ENCODE results near the gene UPK3A.

The UPK3A gene

DNA sequence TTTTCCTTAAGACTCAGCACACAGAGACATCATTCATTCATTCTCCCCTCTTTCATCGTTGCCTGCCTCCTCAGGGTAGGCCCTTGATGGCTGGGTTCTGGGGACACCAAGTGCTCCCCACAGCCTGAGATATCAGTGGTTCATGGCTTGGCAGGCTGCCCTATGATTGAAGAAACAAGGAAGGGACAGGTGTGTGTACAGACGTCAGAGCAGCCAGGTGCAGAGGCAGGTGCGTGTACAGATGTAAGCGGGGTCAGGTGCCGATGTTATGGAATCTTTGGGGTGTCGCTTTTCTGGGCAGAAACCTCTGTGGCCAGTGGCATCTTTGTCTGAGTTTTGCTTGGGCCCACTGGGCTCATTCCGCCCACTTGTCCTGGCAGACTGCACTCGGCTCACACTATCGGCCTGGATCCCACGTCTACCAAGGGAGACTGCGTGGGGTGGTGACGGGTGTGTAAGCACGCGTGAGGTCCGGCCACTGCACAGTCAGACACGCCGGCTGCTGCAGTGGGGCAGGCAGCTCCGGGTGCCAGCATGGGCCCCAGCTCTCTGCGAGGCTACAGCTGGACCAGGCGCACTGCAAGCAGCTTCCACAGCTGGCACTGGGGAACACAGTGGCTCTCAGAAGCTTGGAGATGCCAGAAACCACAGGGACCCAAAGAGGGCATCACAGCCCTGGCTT is 23.2 kb upstream of the UPK3A start:
- H3K27ac ChIP-seq: no peak overlapping the region
- no peak for TF ChIP-seq ZFX (IDR thresholded peaks at IDR 0.05)

DNA sequence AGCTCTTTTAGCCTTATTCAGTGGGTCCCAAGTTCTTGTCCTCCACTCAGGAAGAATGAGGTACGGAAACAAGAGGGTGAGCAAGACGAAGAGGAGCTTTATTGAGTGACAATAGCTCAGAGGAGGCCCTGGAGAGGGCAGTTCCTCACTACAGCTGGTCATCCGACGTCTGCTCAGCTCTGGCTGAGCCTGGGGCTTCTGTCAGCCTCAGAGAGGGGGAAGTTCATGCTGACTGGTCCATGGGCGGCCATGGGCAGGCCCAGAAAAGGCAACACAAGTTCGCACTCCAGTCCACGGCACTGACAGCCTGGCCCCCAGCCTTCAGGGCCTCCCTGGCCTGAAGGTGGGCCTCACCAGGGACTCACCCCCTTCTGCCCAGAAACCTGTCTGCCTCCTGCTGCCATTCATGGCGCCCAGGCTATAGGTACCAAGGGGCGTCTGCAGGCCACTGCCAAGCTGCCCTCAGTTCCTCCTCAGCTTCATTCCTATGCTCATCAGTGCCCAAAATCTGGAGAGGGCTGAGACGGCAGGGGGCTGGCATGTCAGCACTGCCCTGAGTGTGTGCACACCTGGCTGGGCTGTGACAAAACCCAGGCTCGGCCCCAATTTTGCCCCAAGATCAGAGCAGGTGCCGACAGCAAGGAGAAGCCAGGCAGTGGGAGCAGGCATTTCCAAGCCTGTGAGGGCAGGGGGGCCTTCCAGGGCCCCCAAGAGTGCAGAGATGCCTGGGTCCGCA is 22.4 kb upstream of the UPK3A start:
- no peak overlapping the region for H3K27ac ChIP-seq

DNA sequence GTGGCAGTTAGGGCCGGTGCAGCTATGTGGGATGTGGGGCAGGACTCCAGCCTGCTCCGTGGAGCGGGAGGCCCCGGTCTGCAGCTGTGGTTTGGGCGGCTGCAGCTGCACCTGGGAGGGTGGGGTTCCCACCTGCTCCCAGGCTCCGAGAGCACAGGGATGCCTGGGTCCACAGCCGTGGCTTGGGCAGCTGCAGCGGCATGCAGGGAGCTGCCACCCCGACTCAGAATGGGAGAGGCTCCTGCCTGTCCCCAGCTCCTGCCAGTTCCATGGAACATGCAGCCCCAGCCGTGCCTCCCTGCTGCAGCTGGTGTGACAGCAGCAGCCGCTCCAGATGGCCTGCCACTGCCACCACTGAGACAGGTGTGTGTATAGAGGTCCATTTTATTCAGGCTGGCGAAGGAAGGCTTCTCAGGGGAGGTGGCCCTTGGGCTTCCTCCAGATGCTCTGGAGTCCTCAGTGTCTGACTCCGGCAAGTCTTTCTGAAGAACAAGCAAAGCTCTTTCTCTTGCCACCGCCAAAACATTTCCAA is 21.8 kb upstream of the UPK3A start:
- TF ChIP-seq, protein P1, sequence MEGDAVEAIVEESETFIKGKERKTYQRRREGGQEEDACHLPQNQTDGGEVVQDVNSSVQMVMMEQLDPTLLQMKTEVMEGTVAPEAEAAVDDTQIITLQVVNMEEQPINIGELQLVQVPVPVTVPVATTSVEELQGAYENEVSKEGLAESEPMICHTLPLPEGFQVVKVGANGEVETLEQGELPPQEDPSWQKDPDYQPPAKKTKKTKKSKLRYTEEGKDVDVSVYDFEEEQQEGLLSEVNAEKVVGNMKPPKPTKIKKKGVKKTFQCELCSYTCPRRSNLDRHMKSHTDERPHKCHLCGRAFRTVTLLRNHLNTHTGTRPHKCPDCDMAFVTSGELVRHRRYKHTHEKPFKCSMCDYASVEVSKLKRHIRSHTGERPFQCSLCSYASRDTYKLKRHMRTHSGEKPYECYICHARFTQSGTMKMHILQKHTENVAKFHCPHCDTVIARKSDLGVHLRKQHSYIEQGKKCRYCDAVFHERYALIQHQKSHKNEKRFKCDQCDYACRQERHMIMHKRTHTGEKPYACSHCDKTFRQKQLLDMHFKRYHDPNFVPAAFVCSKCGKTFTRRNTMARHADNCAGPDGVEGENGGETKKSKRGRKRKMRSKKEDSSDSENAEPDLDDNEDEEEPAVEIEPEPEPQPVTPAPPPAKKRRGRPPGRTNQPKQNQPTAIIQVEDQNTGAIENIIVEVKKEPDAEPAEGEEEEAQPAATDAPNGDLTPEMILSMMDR (conservative IDR thresholded peaks at IDR 0.05): no peak
- TF ChIP-seq ZFX (IDR thresholded peaks at IDR 0.05): no peak
- H3K27ac ChIP-seq: no peak overlapping the region

More for the DNA sequence above, 22.4 kb upstream of the UPK3A start:
- no peak for TF ChIP-seq ZFX (IDR thresholded peaks at IDR 0.05)
- TF ChIP-seq, protein P1 (conservative IDR thresholded peaks at IDR 0.05): no peak

DNA sequence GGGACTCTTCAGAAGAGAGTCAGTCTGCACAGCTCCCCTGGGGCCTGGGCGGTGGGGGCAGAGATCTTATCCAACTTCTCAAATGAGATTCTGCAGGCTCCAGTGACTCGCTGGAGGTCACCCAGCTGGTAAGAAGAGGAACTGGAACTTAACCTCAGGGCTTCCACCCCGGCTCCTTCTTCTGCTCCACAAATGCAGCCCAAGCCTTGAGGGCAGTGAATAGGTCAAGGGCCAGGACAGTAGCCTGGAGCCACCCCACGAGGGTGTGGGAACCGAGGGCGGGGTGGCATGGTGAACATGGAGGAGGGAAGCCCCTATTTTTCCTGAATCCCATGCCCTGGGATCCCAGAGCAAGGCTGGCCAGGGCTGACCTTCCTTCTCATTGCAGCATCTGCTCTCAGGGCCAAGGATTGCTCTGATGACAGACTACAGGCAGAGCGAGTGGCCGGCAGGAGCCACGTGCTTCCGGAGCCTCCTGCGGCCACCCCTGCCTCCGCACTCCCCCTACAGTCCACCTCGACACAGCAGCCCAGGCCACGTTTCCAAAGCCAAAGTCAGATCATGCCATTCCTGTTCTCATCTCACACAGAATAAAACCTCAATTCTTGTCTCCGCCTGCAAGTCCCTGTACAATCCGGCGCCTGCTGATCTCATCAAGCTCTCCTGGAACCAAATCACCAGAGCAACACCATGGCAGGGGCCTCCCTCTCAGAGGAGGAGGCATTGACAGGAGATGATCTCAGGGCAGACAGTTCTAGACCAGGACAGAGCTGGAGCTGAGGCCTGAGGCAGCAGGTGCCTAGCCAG is 21.1 kb upstream of the UPK3A start:
- TF ChIP-seq ZFX (IDR thresholded peaks at IDR 0.05): no peak
- TF ChIP-seq, protein P1 (conservative IDR thresholded peaks at IDR 0.05): no peak
- no peak overlapping the region for H3K27ac ChIP-seq

DNA sequence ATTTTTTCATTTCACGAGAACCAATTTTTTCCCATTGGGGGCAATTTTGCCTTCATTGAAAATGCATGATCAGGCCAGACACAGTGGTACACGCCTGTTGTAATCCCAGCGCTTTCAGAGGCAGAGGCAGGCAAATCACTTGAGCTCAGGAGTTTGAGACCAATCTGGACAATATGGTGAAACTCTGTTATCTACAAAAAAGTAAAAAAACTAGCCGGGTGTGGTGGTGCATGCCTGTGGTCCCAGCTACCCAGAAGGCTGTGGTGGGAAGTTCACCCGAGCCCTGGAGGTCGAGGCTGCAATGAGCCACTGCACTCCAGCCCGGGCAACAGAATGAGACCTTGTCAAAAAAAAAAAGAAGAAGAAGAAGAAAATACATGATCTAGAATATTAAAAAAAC is 19.2 kb upstream of the UPK3A start:
- TF ChIP-seq, protein P1 (conservative IDR thresholded peaks at IDR 0.05): no peak
- no peak for TF ChIP-seq ZFX (IDR thresholded peaks at IDR 0.05)
- H3K27ac ChIP-seq: no peak overlapping the region

DNA sequence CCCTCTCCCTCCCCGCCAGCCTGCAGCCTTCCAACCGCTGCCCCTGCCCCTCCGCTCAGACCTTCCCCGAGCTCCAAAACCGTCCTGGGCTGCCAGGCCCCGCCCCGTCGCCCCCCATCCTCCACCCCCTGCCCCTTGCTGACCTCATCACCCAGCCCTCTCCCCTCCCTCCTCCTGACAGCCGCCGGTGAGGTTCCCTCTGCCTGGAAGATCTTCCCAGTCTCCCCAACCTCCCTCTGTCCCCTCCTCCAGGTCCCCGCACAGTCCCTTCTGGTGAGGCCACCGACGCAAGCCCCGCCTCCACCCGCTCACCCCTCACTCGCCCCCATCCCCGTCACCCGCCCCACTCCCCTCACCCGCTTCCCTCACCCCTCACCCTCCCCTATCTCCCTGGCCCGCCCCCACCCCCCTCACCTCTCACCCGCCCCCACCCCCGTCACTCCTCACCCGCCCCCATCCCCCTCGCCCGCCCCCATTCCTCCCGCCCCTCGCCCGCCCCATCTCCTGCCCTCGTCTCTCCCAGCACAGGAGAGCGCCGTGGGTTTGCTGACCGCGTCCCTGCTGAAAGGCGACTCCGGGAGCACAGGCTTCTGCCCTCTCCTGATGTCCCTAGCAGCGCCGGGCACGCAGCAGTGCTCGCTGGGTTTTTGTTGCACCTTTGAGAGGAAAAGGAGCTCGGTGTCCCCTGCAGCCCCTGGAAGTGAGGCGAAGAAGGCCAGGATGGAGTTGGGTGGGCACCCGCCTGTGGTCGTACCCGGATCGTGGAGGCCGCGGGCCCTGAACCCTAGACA is 16.4 kb upstream of the UPK3A start:
- H3K27ac ChIP-seq: peak overlapping the region; percentile 34; the same call in 1 of the 2 replicates
- TF ChIP-seq, protein P1 (conservative IDR thresholded peaks at IDR 0.05): no peak
- no peak for TF ChIP-seq ZFX (IDR thresholded peaks at IDR 0.05)
